Measurements from ENCODE around the gene ZDHHC24. TPM values are rescaled to one million over a fixed set of nuclear protein-coding genes. Genes with fewer than 3 reads are reported as not detected.

The ZDHHC24 gene
- total and polyA plus RNA-seq, 2 donors (not counting 1 experiment from before 2014, with no cell fraction given): 6.0 to 11.6 TPM

GRCh38 chr11:66493130-66493529 is 52.7 kb downstream of the ZDHHC24 start:
- Histone ChIP-seq H3K4me2 (ENCODE audit: extremely low read depth, insufficient read depth, low read length) (no peak overlapping the region), H3K9me3 (ENCODE audit: control insufficient read depth, insufficient read depth, low read depth, low read length) (no peaks in the 10 kb centered on the region), H3K4me1 (ENCODE audit: control insufficient read depth, extremely low read depth, insufficient read depth, low read length) (no peaks in the 10 kb centered on the region), H3K27ac (ENCODE audit: insufficient read depth, low read length) (no peak overlapping the region), H3K79me2 (ENCODE audit: control insufficient read depth, insufficient read depth, low read length) (no peaks in the 10 kb centered on the region), H3K27me3 (ENCODE audit: control insufficient read depth, insufficient read depth, low read length) (no peaks in the 10 kb centered on the region), H3K9ac (ENCODE audit: insufficient read depth, low read length) (no peak overlapping the region), H3K4me3 (replicated peaks in 1 of 4; ENCODE audit: control extremely low read depth in 1 of 4, insufficient read depth in 1 of 4, low read depth in 3 of 4, low read length in 4 of 4) (no peak overlapping the region), H4K20me1 (ENCODE audit: control insufficient read depth, extremely low read depth, insufficient read depth, low read length) (no peaks in the 10 kb centered on the region), H3K36me3 (ENCODE audit: control insufficient read depth, insufficient read depth, low read length) (peaks cover 12% of the 10 kb centered on the region), H2AFZ (ENCODE audit: low read length) (no peak overlapping the region)
- TF ChIP-seq EZH2 (IDR thresholded peaks at IDR 0.05; ENCODE audit: low read length, missing control alignments) (no peak), CTCF (conservative IDR thresholded peaks at IDR 0.05 in 1 of 2, IDR thresholded peaks at IDR 0.05 in 1 of 2; ENCODE audit: low read depth in 1 of 2, low read length in 2 of 2) (no peak)
- no peak for DNase-seq (ENCODE audit: low read depth in 2 of 2)

- Histone ChIP-seq H3K36me3 (ENCODE audit: control insufficient read depth, insufficient read depth, low read length) (peaks cover 12% of the 10 kb centered on the region), H2AFZ (ENCODE audit: low read length) (no peak overlapping the region), H4K20me1 (ENCODE audit: control insufficient read depth, extremely low read depth, insufficient read depth, low read length) (no peaks in the 10 kb centered on the region), H3K9ac (ENCODE audit: insufficient read depth, low read length) (no peak overlapping the region), H3K4me1 (ENCODE audit: control insufficient read depth, extremely low read depth, insufficient read depth, low read length) (no peaks in the 10 kb centered on the region), H3K27me3 (ENCODE audit: control insufficient read depth, insufficient read depth, low read length) (no peaks in the 10 kb centered on the region), H3K4me3 (replicated peaks in 1 of 4; ENCODE audit: control extremely low read depth in 1 of 4, insufficient read depth in 1 of 4, low read depth in 3 of 4, low read length in 4 of 4) (no peak overlapping the region), H3K9me3 (ENCODE audit: control insufficient read depth, insufficient read depth, low read depth, low read length) (no peaks in the 10 kb centered on the region), H3K4me2 (ENCODE audit: extremely low read depth, insufficient read depth, low read length) (no peak overlapping the region), H3K79me2 (ENCODE audit: control insufficient read depth, insufficient read depth, low read length) (no peaks in the 10 kb centered on the region), H3K27ac (ENCODE audit: insufficient read depth, low read length) (no peak overlapping the region)
- TF ChIP-seq EZH2 (IDR thresholded peaks at IDR 0.05; ENCODE audit: low read length, missing control alignments) (no peak), CTCF (conservative IDR thresholded peaks at IDR 0.05 in 1 of 2, IDR thresholded peaks at IDR 0.05 in 1 of 2; ENCODE audit: low read depth in 1 of 2, low read length in 2 of 2) (no peak)
- peak in 1 of 2 donors; percentile 64 for DNase-seq (ENCODE audit: low read depth in 2 of 2)
Measured at GRCh38 chr11:66492161-66492865, 53.5 kb downstream of the ZDHHC24 start.

- Histone ChIP-seq H3K9ac (ENCODE audit: insufficient read depth, low read length) (no peak overlapping the region), H3K27me3 (ENCODE audit: control insufficient read depth, insufficient read depth, low read length) (no peaks in the 10 kb centered on the region), H3K27ac (ENCODE audit: insufficient read depth, low read length) (no peak overlapping the region), H3K79me2 (ENCODE audit: control insufficient read depth, insufficient read depth, low read length) (no peaks in the 10 kb centered on the region), H3K9me3 (ENCODE audit: control insufficient read depth, insufficient read depth, low read depth, low read length) (no peaks in the 10 kb centered on the region), H3K4me3 (replicated peaks in 1 of 4; ENCODE audit: control extremely low read depth in 1 of 4, insufficient read depth in 1 of 4, low read depth in 3 of 4, low read length in 4 of 4) (no peak overlapping the region), H3K36me3 (ENCODE audit: control insufficient read depth, insufficient read depth, low read length) (peaks cover 13% of the 10 kb centered on the region), H2AFZ (ENCODE audit: low read length) (no peak overlapping the region), H3K4me1 (ENCODE audit: control insufficient read depth, extremely low read depth, insufficient read depth, low read length) (no peaks in the 10 kb centered on the region), H4K20me1 (ENCODE audit: control insufficient read depth, extremely low read depth, insufficient read depth, low read length) (no peaks in the 10 kb centered on the region), H3K4me2 (ENCODE audit: extremely low read depth, insufficient read depth, low read length) (no peak overlapping the region)
- TF ChIP-seq EZH2 (IDR thresholded peaks at IDR 0.05; ENCODE audit: low read length, missing control alignments): no peak
- TF ChIP-seq CTCF (conservative IDR thresholded peaks at IDR 0.05 in 1 of 2, IDR thresholded peaks at IDR 0.05 in 1 of 2; ENCODE audit: low read depth in 1 of 2, low read length in 2 of 2): peak in 1 of 2 donors; percentile 37
- DNase-seq (ENCODE audit: low read depth in 2 of 2): no peak
Measured at GRCh38 chr11:66491315-66491935, 54.4 kb downstream of the ZDHHC24 start.

Data from fibroblast of lung (primary cell).